Epithelial cell of proximal tubule (primary cell): ENCODE measurements around the gene ZNF565. TPM values are rescaled to one million over a fixed set of nuclear protein-coding genes. Genes with fewer than 3 reads are reported as not detected.
A peak's percentile ranks its signal among the peaks of the same experiment; 100 is the strongest.

ENCODE experiments used
- DNase-seq: peaks from one replicate; pipeline ENCODE4 v3.0.0-alpha.2; 2011; ENCODE audit warnings: low read depth
- H3K4me3 ChIP-seq: 2 replicates; pipeline ENCODE4 v1.5.1; 2011; ENCODE audit warnings: low read depth, mild to moderate bottlenecking, low read length
- total RNA-seq: library from RNA; depleted of rRNA; stranded (reverse); fragments of >200 nt; gene quantifications from 2 replicates; pipeline ENCODE4 v1.2.3, GENCODE V29; 2015
- TF ChIP-seq, protein P1 (sequence below): conservative IDR thresholded peaks from 2 replicates; pipeline ENCODE4 v1.5.1; 2012; ENCODE audit warnings: low read depth, mild to moderate bottlenecking, low read length

Gene ZNF565
- total RNA-seq = 0.98 and 2.0 TPM in 2 replicates

DNA sequence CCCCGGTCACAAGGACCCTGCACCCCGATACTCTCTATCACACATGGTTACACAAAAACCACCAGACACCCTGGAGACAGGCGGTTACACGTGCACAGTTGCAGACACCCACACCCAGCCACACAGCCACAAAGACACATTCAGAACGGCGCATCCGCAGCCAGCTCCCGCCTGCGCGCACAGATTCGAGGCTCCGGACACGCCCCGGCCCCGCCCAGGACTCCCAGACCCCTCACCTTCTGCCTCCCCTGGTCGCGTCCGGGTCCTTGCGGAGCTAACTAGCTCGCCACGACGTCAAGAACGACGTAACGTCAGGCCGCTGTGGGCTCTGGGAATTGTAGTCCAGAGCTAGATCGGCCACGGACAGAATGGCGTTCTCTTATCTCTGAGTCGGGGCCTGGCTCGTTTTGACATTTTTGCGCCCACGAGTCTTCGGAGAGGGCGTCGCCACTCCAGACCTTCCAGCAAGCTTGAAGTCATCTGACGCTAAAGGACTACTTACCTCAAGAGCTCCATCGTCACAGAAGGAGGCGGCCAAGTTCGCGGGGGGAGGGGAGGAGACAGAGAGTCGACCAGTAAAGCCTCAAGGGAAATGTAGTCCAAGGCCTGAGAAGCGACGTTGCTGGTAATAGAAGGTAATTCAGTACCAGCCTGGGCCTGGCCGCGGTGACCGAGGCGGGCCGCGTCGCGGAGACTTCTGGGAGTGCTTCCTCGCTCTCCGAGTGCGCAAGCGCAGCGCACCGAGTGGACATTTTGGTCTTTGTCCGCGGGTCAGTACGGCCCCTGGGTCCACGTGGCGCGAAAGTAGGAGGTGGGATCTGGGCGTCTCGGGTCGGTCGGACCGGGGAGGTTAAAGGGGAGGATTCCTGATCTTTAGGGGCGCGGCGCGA lies at the start of gene ZNF565, which contains the start of gene ZNF146:
TSS of gene ZNF565 (minus strand) at position 280 of the 890 bp plus-strand sequence. CDS start 12,680 bp downstream, outside the sequence.
TSS of gene ZNF146 (plus strand) at position 721 of the 890 bp plus-strand sequence. CDS start 21,335 bp downstream, outside the sequence.
- TF ChIP-seq, protein P1, sequence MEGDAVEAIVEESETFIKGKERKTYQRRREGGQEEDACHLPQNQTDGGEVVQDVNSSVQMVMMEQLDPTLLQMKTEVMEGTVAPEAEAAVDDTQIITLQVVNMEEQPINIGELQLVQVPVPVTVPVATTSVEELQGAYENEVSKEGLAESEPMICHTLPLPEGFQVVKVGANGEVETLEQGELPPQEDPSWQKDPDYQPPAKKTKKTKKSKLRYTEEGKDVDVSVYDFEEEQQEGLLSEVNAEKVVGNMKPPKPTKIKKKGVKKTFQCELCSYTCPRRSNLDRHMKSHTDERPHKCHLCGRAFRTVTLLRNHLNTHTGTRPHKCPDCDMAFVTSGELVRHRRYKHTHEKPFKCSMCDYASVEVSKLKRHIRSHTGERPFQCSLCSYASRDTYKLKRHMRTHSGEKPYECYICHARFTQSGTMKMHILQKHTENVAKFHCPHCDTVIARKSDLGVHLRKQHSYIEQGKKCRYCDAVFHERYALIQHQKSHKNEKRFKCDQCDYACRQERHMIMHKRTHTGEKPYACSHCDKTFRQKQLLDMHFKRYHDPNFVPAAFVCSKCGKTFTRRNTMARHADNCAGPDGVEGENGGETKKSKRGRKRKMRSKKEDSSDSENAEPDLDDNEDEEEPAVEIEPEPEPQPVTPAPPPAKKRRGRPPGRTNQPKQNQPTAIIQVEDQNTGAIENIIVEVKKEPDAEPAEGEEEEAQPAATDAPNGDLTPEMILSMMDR = no peak
- DNase-seq = peak; percentile 91
- H3K4me3 ChIP-seq = peak within 1 kb of the TSS; percentile 93

DNA sequence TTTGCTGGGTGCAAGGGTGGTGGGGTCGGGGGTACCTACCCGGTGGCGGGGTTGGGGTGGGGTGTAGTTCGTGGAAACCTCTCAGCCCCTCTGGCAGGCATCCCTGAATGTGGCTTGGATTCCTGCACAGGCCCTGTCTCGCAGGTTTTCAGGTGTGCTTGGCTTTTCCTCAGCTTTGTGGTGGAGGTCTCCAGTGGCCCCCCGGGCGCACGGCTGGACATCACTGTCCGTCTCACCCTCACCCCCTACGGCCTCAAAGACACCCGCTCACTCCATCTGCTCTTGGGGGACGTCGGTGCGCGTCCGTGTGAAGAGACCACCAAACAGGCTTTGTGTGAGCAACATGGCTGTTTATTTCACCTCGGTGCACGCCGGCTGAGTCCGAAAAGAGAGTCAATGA lies 44.7 kb upstream of the ZNF565 start:
- no peak for DNase-seq
- TF ChIP-seq, protein P1 = no peak
- no peak overlapping the region for H3K4me3 ChIP-seq

DNA sequence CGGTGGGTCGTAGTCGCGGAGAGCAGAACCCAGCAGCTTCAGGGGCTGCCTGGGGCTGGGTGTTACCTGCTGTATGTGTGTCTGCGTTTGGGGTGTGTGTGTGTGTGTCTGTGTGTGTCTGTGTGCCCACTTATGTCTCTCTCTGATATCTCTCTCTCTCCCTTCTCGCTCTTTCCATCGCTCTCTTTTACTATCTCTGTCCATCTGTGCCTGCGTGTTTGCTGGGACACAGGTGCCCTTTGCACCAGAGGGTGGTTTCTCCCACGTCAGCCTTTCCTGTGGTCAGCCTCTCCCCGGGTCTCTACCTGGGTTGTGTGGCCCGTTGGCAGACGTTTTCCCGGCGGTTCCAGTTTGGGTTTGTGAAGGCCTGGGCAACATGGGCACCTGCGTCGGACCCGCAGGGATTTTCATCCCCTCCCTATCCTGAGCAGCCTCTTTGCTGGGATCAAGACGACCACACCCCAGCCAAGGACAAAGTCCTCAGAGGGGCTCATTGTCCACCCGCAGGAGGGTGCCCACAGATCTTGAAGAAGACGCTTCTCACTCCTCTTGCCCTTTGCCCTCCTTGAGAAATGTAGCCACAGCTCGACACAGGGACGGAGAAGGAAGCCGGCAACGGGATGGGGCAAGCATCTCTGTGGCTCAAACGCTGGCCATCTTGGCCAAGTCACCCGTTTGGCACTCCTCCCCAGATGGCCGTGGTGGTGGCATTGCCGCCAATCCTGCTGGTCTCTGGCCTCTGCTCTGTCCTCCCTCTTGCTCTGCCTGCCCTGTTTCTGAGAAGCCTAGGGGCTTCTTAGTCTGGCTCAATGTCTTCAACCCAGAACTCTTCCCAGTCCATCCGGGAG lies 43.8 kb upstream of the ZNF565 start:
- TF ChIP-seq, protein P1 = no peak
- H3K4me3 ChIP-seq = peak overlapping the region; percentile 48
- no peak for DNase-seq

DNA sequence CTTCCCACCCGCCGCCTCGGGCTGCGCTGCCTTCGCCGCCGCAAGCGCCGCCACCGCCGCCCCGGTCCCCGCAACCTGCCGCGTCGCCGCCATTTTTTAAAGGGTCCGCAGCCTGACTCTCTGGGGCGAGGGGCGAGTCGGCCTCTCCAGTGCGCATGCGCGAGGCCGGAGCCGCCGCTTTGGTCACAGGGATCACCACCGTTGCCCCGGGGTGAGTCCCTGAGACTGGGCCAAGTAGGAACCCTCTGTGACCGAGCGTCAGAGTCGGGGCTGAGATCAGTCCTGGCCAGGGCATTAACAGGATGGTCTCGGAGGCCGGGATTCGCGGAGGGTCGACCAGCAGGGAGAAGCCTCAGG lies 43.0 kb upstream of the ZNF565 start:
- peak overlapping the region; percentile 48 for H3K4me3 ChIP-seq
- no peak for DNase-seq
- TF ChIP-seq, protein P1 = no peak

DNA sequence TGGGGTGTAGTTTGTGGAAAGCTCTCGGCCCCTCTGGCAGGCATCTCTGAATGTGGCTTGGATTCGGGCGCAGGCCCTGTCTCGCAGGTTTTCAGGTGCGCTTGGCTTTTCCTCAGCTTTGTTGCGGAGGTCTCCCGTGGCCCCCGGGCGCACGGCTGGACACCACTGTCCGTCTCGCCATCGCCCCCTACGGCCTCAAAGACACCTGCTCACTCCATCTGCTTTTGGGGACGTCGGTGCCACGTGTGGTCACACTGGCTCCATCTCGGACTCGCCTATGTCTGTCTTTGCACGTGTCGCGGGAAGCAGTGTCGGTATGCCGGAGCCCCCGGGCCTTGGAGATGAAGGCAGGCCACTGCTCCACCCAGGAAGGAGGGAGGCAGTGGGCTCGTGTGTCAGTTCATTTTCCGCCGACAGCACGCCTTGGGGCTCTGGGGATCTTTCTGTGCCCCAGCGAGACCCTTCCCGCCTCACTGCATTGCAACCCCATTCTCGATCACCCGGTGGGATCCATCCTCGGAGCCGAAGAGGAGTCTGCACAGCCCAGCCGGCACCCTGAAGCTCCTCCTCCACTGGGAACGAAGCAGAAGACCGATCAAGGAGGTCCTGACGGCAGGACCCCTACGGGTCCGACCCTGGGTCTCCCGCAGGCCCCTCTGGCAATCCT lies 42.5 kb upstream of the ZNF565 start:
- TF ChIP-seq, protein P1 = no peak
- DNase-seq = no peak
- peak overlapping the region; percentile 48 for H3K4me3 ChIP-seq

DNA sequence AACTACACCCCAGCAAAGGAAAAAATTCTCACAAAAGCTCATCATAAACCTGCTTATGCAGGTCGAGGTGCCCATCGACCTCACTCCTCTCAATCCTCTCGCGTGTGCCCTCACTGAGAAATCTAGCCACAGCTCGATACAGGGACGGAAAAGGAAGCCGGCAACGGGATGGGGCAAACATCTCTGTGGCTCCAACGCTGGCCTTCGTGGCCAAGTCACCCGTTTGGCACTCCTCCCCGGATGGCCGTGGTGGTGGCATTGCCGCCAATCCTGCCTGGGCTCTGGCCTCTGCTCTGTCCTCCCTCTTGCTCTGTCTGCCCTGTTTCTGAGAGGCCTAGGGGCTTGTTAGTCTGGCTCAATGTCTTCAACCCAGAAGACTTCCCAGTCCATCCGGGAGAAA lies 41.6 kb upstream of the ZNF565 start:
- H3K4me3 ChIP-seq = no peak overlapping the region
- DNase-seq = no peak
- TF ChIP-seq, protein P1 = no peak
